Measurements from ENCODE around the gene XXYLT1.

XXYLT1 gene

GRCh38 chr3:195256639-195257453 lies 14.1 kb downstream of the XXYLT1 start:
- no peak for DNase-seq (ENCODE audit: low read depth)

GRCh38 chr3:195255571-195256501 lies 15.1 kb downstream of the XXYLT1 start:
- no peak for DNase-seq (ENCODE audit: low read depth)
- no peak overlapping the region for H3K4me3 ChIP-seq (ENCODE audit: control insufficient read depth, low read depth, low read length)
- TF ChIP-seq, protein P1, sequence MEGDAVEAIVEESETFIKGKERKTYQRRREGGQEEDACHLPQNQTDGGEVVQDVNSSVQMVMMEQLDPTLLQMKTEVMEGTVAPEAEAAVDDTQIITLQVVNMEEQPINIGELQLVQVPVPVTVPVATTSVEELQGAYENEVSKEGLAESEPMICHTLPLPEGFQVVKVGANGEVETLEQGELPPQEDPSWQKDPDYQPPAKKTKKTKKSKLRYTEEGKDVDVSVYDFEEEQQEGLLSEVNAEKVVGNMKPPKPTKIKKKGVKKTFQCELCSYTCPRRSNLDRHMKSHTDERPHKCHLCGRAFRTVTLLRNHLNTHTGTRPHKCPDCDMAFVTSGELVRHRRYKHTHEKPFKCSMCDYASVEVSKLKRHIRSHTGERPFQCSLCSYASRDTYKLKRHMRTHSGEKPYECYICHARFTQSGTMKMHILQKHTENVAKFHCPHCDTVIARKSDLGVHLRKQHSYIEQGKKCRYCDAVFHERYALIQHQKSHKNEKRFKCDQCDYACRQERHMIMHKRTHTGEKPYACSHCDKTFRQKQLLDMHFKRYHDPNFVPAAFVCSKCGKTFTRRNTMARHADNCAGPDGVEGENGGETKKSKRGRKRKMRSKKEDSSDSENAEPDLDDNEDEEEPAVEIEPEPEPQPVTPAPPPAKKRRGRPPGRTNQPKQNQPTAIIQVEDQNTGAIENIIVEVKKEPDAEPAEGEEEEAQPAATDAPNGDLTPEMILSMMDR (conservative IDR thresholded peaks at IDR 0.05; ENCODE audit: control insufficient read depth, insufficient read depth, low read depth, low read length), result no peak

More at GRCh38 chr3:195256639-195257453, 14.1 kb downstream of the XXYLT1 start:
- H3K4me3 ChIP-seq (ENCODE audit: control insufficient read depth, low read depth, low read length), result no peak overlapping the region
- TF ChIP-seq, protein P1 (conservative IDR thresholded peaks at IDR 0.05; ENCODE audit: control insufficient read depth, insufficient read depth, low read depth, low read length), result no peak

DNA sequence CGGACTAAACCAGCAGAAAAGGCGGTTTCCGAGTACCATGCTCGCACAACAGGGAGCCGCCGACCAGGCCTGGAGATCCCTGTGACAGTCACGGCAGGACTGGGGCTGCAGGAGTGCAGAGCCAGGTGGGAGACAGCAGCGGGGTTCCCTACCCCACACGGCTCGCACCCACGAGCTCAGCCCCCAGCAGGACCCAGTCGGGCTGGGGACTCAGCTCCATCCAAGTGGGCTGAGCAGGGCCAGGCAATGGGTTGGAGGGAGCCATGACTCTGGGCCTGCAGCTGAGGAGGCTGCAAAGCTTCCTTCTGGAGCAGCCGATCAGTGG lies 15.8 kb downstream of the XXYLT1 start:
- H3K4me3 ChIP-seq (ENCODE audit: control insufficient read depth, low read depth, low read length), result no peak overlapping the region
- no peak for DNase-seq (ENCODE audit: low read depth)
- TF ChIP-seq, protein P1 (conservative IDR thresholded peaks at IDR 0.05; ENCODE audit: control insufficient read depth, insufficient read depth, low read depth, low read length), result no peak

DNA sequence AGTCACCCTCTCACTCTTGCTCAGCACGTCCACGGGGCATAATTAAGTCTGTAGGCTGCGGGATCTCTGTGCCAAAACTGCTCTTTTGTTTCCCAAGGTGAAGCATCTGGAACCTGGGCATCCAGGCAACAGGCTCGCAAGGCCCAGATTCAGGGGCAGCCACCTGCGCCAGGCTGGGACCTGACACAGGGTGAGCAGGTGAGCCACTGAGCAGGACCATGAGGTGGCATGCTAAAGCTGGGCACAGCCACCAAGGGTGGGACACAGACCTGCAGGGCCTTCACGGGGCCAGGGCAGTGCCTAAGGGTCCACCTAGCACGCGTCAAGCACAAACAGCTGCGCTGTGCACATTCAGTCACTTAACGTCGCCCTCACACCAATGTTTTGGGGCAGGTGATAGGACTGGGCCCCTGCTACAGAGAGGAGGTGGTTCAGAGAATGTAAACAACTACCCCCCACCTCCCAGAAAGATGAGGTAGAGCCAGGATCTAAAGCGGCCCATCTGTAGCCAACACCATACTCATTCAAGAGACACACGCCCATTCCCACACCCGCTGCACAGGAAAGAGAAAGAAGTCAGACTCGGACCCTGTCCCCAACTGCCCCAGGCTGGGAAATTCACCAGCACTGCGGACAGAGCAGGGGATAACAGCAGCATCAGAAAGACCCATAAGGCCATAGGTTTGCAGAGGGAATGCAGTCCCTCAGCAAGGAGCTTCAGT lies 16.3 kb downstream of the XXYLT1 start:
- TF ChIP-seq, protein P1 (conservative IDR thresholded peaks at IDR 0.05; ENCODE audit: control insufficient read depth, insufficient read depth, low read depth, low read length), result no peak
- DNase-seq (ENCODE audit: low read depth), result no peak
- no peak overlapping the region for H3K4me3 ChIP-seq (ENCODE audit: control insufficient read depth, low read depth, low read length)

DNA sequence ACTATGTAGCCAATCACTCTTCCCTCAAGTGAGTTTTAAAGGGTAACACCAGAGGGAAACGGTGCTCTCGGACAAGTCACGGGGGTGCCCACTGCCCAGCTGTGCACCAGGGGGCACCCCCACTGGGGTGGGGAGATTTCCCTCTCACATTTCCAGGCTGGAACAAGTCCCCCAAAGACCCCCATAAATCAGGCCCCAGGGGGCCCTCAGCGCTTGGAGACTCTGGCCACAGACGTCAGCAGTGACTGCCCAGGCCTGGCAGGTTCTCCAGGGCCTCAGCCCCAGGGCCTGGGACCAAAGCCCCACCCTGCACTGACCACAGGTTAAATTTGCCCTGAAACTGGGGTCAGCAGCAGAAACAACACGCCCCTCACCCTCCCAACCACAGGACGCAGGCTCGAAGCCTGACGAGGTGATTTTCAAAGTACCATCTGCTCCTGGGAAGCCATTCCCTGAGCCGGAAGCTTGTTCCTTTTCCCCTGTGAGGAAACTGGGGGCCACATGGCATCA lies 17.0 kb downstream of the XXYLT1 start:
- TF ChIP-seq, protein P1 (conservative IDR thresholded peaks at IDR 0.05; ENCODE audit: control insufficient read depth, insufficient read depth, low read depth, low read length), result no peak
- no peak for DNase-seq (ENCODE audit: low read depth)

More for the DNA sequence above, 17.0 kb downstream of the XXYLT1 start:
- no peak overlapping the region for H3K4me3 ChIP-seq (ENCODE audit: control insufficient read depth, low read depth, low read length)

All from fibroblast of mammary gland (primary cell).